ENCODE measurements around the gene FAM181A. TPM values are rescaled to one million over a fixed set of nuclear protein-coding genes. Genes with fewer than 3 reads are reported as not detected.

Gene FAM181A
- polyA plus RNA-seq = 0.43 TPM in 1 of 2 replicates, not detected in the other
- polyA minus RNA-seq = not detected in 2 replicates

DNA sequence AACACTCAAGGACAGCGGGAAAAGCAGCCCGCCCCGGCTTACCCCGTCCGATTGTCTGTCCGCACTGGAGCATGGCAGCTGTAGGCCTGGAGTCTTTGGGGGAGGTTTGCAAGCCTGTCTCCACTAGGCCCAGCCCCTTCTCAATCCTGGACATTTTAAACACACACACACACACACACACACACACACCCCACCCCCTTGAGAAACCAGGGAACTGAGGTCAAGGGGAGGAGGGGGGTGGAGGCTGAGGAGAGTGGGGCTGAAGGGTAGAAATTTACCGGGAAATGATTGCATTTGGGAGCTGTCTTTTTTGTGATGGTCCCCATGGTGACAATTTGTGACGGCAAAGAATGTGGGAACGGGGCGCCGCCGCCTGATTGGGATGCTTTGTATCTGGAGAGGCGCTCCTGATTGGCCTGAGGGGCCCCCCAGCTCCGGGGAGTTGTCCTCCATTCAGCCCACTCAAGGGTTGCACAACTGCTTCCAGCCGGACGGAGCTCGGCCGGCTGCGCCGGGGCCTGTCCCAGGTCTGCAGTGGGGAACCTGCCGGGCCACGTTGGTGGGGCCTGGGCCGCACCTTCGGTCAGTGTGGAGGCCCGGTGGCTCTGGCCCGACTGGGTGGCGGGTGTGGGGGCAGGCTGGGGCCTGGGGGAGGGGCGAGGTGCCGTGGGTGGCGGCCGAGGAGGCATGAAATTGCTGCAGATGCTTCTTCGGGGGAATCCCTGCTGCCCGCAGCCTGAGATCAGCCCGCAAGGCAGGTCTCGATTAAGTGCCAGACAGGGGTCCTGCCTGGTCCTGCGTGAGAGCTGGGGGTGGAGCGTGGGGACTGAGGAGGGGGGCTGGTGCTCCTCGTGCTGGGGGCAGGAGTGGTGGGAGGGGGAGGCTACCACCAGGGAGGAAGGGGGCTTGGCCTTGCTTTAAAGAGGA is at the start of gene FAM181A:
Gene FAM181A (plus strand): TSS at position 472 of the 927 bp plus-strand sequence. CDS start 942 bp downstream, outside the sequence.
- H3K27me3 ChIP-seq (ENCODE audit: insufficient read depth, low read depth, low read length) = no peaks in the 10 kb centered on the region
- no peak within 1 kb of the TSS for H3K4me2 ChIP-seq (ENCODE audit: low read length)
- H3K4me3 ChIP-seq (ENCODE audit: low read length) = no peak within 1 kb of the TSS
- no peak within 1 kb of the TSS for H2AFZ ChIP-seq (ENCODE audit: low read depth, low read length)
- TF ChIP-seq POLR2AphosphoS5 (IDR thresholded peaks at IDR 0.05) (no peak), CTCF (IDR thresholded peaks at IDR 0.05; ENCODE audit: poor library complexity, severe bottlenecking) (no peak), EZH2 (IDR thresholded peaks at IDR 0.05; ENCODE audit: borderline replicate concordance, insufficient read depth, low read length, poor library complexity, severe bottlenecking) (no peak), TAF1 (IDR thresholded peaks at IDR 0.05; ENCODE audit: low read depth) (no peak), RAD21 (conservative IDR thresholded peaks at IDR 0.05) (no peak), REST (IDR thresholded peaks at IDR 0.05; ENCODE audit: borderline replicate concordance) (no peak), MXI1 (conservative IDR thresholded peaks at IDR 0.05; ENCODE audit: poor library complexity, severe bottlenecking) (no peak), EP300 (conservative IDR thresholded peaks at IDR 0.05; ENCODE audit: poor library complexity, severe bottlenecking) (no peak), SMC3 (conservative IDR thresholded peaks at IDR 0.05; ENCODE audit: poor library complexity) (no peak)
- no peaks in the 10 kb centered on the region for H3K9me2 ChIP-seq (ENCODE audit: insufficient read depth, low read length)
- H3K9me3 ChIP-seq (ENCODE audit: low read length) = no peaks in the 10 kb centered on the region
- H3K36me3 ChIP-seq (ENCODE audit: insufficient read depth, low read length) = no peaks in the 10 kb centered on the region
- no peaks in the 10 kb centered on the region for H3K79me2 ChIP-seq (replicated peaks; ENCODE audit: insufficient read depth, low read length)
- H3K27ac ChIP-seq (ENCODE audit: low read length) = no peak within 1 kb of the TSS
- H4K20me1 ChIP-seq (ENCODE audit: insufficient read depth) = no peaks in the 10 kb centered on the region
- no peak within 1 kb of the TSS for H3K9ac ChIP-seq (ENCODE audit: low read length)
- no peaks in the 10 kb centered on the region for H3F3A ChIP-seq (ENCODE audit: insufficient read depth, low read length, poor library complexity, severe bottlenecking)

GRCh38 chr14:93878212-93878611 is 48.9 kb upstream of the FAM181A start:
- H4K20me1 ChIP-seq (ENCODE audit: insufficient read depth) = no peaks in the 10 kb centered on the region
- H2AFZ ChIP-seq (ENCODE audit: low read depth, low read length) = no peak overlapping the region
- H3K79me2 ChIP-seq (replicated peaks; ENCODE audit: insufficient read depth, low read length) = no peaks in the 10 kb centered on the region
- no peaks in the 10 kb centered on the region for H3K36me3 ChIP-seq (ENCODE audit: insufficient read depth, low read length)
- H3K9me2 ChIP-seq (ENCODE audit: insufficient read depth, low read length) = no peaks in the 10 kb centered on the region
- H3K4me3 ChIP-seq (ENCODE audit: low read length) = no peak overlapping the region
- TF ChIP-seq TAF1 (IDR thresholded peaks at IDR 0.05; ENCODE audit: low read depth) (no peak), RAD21 (conservative IDR thresholded peaks at IDR 0.05) (no peak), POLR2AphosphoS5 (IDR thresholded peaks at IDR 0.05) (no peak), SMC3 (conservative IDR thresholded peaks at IDR 0.05; ENCODE audit: poor library complexity) (no peak), EZH2 (IDR thresholded peaks at IDR 0.05; ENCODE audit: borderline replicate concordance, insufficient read depth, low read length, poor library complexity, severe bottlenecking) (no peak), MXI1 (conservative IDR thresholded peaks at IDR 0.05; ENCODE audit: poor library complexity, severe bottlenecking) (no peak), EP300 (conservative IDR thresholded peaks at IDR 0.05; ENCODE audit: poor library complexity, severe bottlenecking) (no peak), REST (IDR thresholded peaks at IDR 0.05; ENCODE audit: borderline replicate concordance) (no peak), CTCF (IDR thresholded peaks at IDR 0.05; ENCODE audit: poor library complexity, severe bottlenecking) (no peak)
- H3K27ac ChIP-seq (ENCODE audit: low read length) = no peak overlapping the region
- no peak overlapping the region for H3K9ac ChIP-seq (ENCODE audit: low read length)
- H3K4me2 ChIP-seq (ENCODE audit: low read length) = no peak overlapping the region
- H3K9me3 ChIP-seq (ENCODE audit: low read length) = peaks cover 4% of the 10 kb centered on the region
- no peaks in the 10 kb centered on the region for H3F3A ChIP-seq (ENCODE audit: insufficient read depth, low read length, poor library complexity, severe bottlenecking)
- no peaks in the 10 kb centered on the region for H3K27me3 ChIP-seq (ENCODE audit: insufficient read depth, low read depth, low read length)
